IMR-90 (cell line): Measurements from ENCODE around the gene BAHD1. TPM values are rescaled to one million over a fixed set of nuclear protein-coding genes. Genes with fewer than 3 reads are reported as not detected.

Experiments
- ATAC-seq: fragments of 200-7000 bp; cut with Tn5 transposase; 2 replicates; pipeline ENCODE4 v1.9.1; 2020; ENCODE audit warnings: low read depth, mild to moderate bottlenecking, moderate library complexity
- BruUV-seq: library from RNA; stranded (reverse); fragments of 400-500 nt; replicated peaks from 2 replicates; lab custom pipeline; 2021; lab: Mats Ljungman, UMichigan
- CTCF ChIA-PET: fragments of 300-600 bp; formaldehyde crosslinking; extraction: SDS; loops from one replicate; lab custom pipeline; 2021; ENCODE audit warnings: antibody characterized with exemption; lab: Yijun Ruan, JAX
- POLR2A ChIA-PET: fragments of 300-600 bp; sonication (Branson Sonifier 250); formaldehyde crosslinking; loops from one replicate; lab custom pipeline; 2022; ENCODE audit warnings: antibody characterized with exemption; ENCODE audit not compliant: unreplicated experiment; lab: Charles Lee
- DNase-seq: peaks from one replicate; pipeline ENCODE4 v3.0.0; 2013
- H2AFZ ChIP-seq: replicated peaks from 2 replicates; pipeline ENCODE3; 2013; ENCODE audit warnings: low read length, mild to moderate bottlenecking; ENCODE audit not compliant: poor library complexity
- H2AK5ac ChIP-seq: 2 replicates; pipeline ENCODE4 v1.6.1; 2013; ENCODE audit warnings: low read depth, low read length, inconsistent platforms
- H2AK9ac ChIP-seq: replicated peaks from 2 replicates; pipeline ENCODE3; 2013; ENCODE audit warnings: mild to moderate bottlenecking, low read depth, low read length, moderate library complexity; ENCODE audit not compliant: poor library complexity
- H2BK120ac ChIP-seq: 2 replicates; pipeline ENCODE4 v1.6.1; 2013; ENCODE audit warnings: low read depth, low read length, inconsistent platforms
- H2BK15ac ChIP-seq: 3 replicates; pipeline ENCODE4 v1.6.1; 2013; ENCODE audit warnings: low read depth, low read length, inconsistent platforms
- H2BK20ac ChIP-seq: 2 replicates; pipeline ENCODE4 v1.6.1; 2013; ENCODE audit warnings: low read depth, mild to moderate bottlenecking, inconsistent platforms, low read length, moderate library complexity
- H2BK5ac ChIP-seq: 2 replicates; pipeline ENCODE4 v1.6.1; 2013; ENCODE audit warnings: mild to moderate bottlenecking, low read depth, low read length, inconsistent platforms; ENCODE audit not compliant: poor library complexity, severe bottlenecking
- H3K14ac ChIP-seq: replicated peaks from 2 replicates; pipeline ENCODE4 v1.6.1; 2013; ENCODE audit warnings: low read depth, low read length, inconsistent platforms
- H3K18ac ChIP-seq: 2 replicates; pipeline ENCODE4 v1.6.1; 2013; ENCODE audit warnings: low read depth, low read length, control low read depth
- H3K23ac ChIP-seq: 2 replicates; pipeline ENCODE4 v1.6.1; 2013; ENCODE audit warnings: low read depth, low read length, inconsistent platforms
- H3K27ac ChIP-seq: 2 replicates; pipeline ENCODE4 v1.5.1; 2013; ENCODE audit warnings: mild to moderate bottlenecking, control low read depth, low read length; ENCODE audit not compliant: insufficient read depth
- H3K27me3 ChIP-seq: 2 replicates; pipeline ENCODE4 v1.6.1; 2013; ENCODE audit warnings: low read length; ENCODE audit not compliant: control insufficient read depth, insufficient read depth
- H3K36me3 ChIP-seq: 2 replicates; pipeline ENCODE4 v1.6.1; 2013; ENCODE audit warnings: low read length, mixed read lengths; ENCODE audit not compliant: control insufficient read depth, insufficient read depth
- H3K4ac ChIP-seq: 2 replicates; pipeline ENCODE4 v1.6.1; 2013; ENCODE audit warnings: low read depth, low read length, inconsistent platforms
- H3K4me1 ChIP-seq: 2 replicates; pipeline ENCODE4 v1.6.1; 2013; ENCODE audit warnings: low read length, mixed read lengths; ENCODE audit not compliant: control insufficient read depth, insufficient read depth
- H3K4me2 ChIP-seq: 2 replicates; pipeline ENCODE4 v1.6.1; 2013; ENCODE audit warnings: low read depth, mild to moderate bottlenecking, control low read depth, low read length, moderate library complexity
- H3K4me3 ChIP-seq: 2 replicates; pipeline ENCODE4 v1.5.1; 2013; ENCODE audit warnings: low read depth, mild to moderate bottlenecking, control low read depth, low read length, moderate library complexity; ENCODE audit not compliant: insufficient read depth
- H3K56ac ChIP-seq: 2 replicates; pipeline ENCODE4 v1.6.1; 2013; ENCODE audit warnings: low read length, inconsistent platforms; ENCODE audit not compliant: insufficient read depth; ENCODE audit errors: extremely low read depth
- H3K79me1 ChIP-seq, 2 experiments: 2 replicates each; pipeline ENCODE4 v1.6.1; 2013; ENCODE audit warnings: low read length in 2 of 2, inconsistent platforms in 1 of 2, low read depth in 1 of 2
- H3K9ac ChIP-seq: 2 replicates; pipeline ENCODE4 v1.6.1; 2013; ENCODE audit warnings: low read depth, low read length, control low read depth
- H3K9me1 ChIP-seq: 2 replicates; pipeline ENCODE4 v1.6.1; 2013; ENCODE audit warnings: low read length, inconsistent platforms; ENCODE audit not compliant: insufficient read depth
- H3K9me3 ChIP-seq: 2 replicates; pipeline ENCODE4 v1.6.1; 2013; ENCODE audit warnings: low read length; ENCODE audit not compliant: control insufficient read depth, insufficient read depth
- H4K20me1 ChIP-seq: 2 replicates; pipeline ENCODE4 v1.6.1; 2013; ENCODE audit warnings: low read length, inconsistent platforms; ENCODE audit not compliant: insufficient read depth
- H4K5ac ChIP-seq: 2 replicates; pipeline ENCODE4 v1.6.1; 2013; ENCODE audit warnings: mild to moderate bottlenecking, low read depth, low read length, control low read depth
- H4K8ac ChIP-seq, 2 experiments: 2 replicates each; pipeline ENCODE4 v1.6.1; 2013; ENCODE audit warnings: low read depth in 2 of 2, low read length in 2 of 2, control low read depth in 1 of 2, inconsistent platforms in 1 of 2
- H4K91ac ChIP-seq: 2 replicates; pipeline ENCODE4 v1.6.1; 2013; ENCODE audit warnings: low read depth, low read length, inconsistent platforms; ENCODE audit not compliant: insufficient read depth
- BHLHE40 ChIP-seq: fragments of 150-350 bp; IDR thresholded peaks from 2 replicates; pipeline ENCODE4 v1.6.1; 2016; ENCODE audit warnings: mild to moderate bottlenecking, low read depth, low read length
- CEBPB ChIP-seq: IDR thresholded peaks from 2 replicates; pipeline ENCODE4 v1.6.1; 2012; ENCODE audit warnings: low read depth, low read length, improper control_type of control experiment
- CHD1 ChIP-seq: IDR thresholded peaks from 2 replicates; pipeline ENCODE4 v1.6.1; 2012; ENCODE audit warnings: low read depth, low read length, improper control_type of control experiment
- CTCF ChIP-seq: conservative IDR thresholded peaks from 2 replicates; pipeline ENCODE4 v1.5.1; 2012; ENCODE audit warnings: mild to moderate bottlenecking, low read depth, low read length, improper control_type of control experiment
- ELK1 ChIP-seq: fragments of 150-350 bp; IDR thresholded peaks from 2 replicates; pipeline ENCODE4 v1.6.1; 2016; ENCODE audit warnings: low read depth, mild to moderate bottlenecking, low read length, moderate library complexity, borderline replicate concordance
- FOS ChIP-seq: fragments of 150-350 bp; IDR thresholded peaks from 2 replicates; pipeline ENCODE4 v1.6.1; 2016; ENCODE audit warnings: low read depth, low read length
- MAFK ChIP-seq: IDR thresholded peaks from 2 replicates; pipeline ENCODE4 v1.6.1; 2012; ENCODE audit warnings: low read depth, low read length, improper control_type of control experiment
- MAZ ChIP-seq: IDR thresholded peaks from 2 replicates; pipeline ENCODE4 v1.6.1; 2012; ENCODE audit warnings: low read depth, mild to moderate bottlenecking, low read length, improper control_type of control experiment, moderate library complexity, borderline replicate concordance
- MXI1 ChIP-seq: IDR thresholded peaks from 2 replicates; pipeline ENCODE4 v1.6.1; 2012; ENCODE audit warnings: low read depth, mild to moderate bottlenecking, low read length, moderate library complexity, borderline replicate concordance
- NFE2L2 ChIP-seq: fragments of 150-350 bp; IDR thresholded peaks from 2 replicates; pipeline ENCODE4 v1.6.1; 2016; ENCODE audit warnings: low read depth, mild to moderate bottlenecking, low read length
- POLR2A ChIP-seq: IDR thresholded peaks from 2 replicates; pipeline ENCODE4 v1.6.1; 2012; ENCODE audit warnings: mild to moderate bottlenecking, low read depth, low read length
- RAD21 ChIP-seq: IDR thresholded peaks from 2 replicates; pipeline ENCODE4 v1.6.1; 2012; ENCODE audit warnings: low read length, improper control_type of control experiment
- RCOR1 ChIP-seq: IDR thresholded peaks from 2 replicates; pipeline ENCODE4 v1.6.1; 2012; ENCODE audit warnings: mild to moderate bottlenecking, low read length, improper control_type of control experiment; ENCODE audit not compliant: insufficient replicate concordance
- RFX5 ChIP-seq: IDR thresholded peaks from 2 replicates; pipeline ENCODE4 v1.8.0; 2012; ENCODE audit warnings: low read depth, mild to moderate bottlenecking, low read length, moderate library complexity
- SMC3 ChIP-seq: fragments of 150-350 bp; IDR thresholded peaks from 2 replicates; pipeline ENCODE4 v1.6.1; 2016; ENCODE audit warnings: low read depth, mild to moderate bottlenecking, antibody characterized with exemption, low read length, moderate library complexity
- USF2 ChIP-seq: fragments of 150-350 bp; IDR thresholded peaks from 2 replicates; pipeline ENCODE4 v1.6.1; 2017; ENCODE audit warnings: mild to moderate bottlenecking, antibody characterized with exemption, low read length, low read depth
- WGBS, 2 experiments: methylation state at CpG; one replicate each; pipeline versions ENCODE4 v1.1.5 to v1.1.7; 2013; ENCODE audit warnings: missing lambda C conversion rate in 2 of 2; ENCODE audit not compliant: insufficient read length in 1 of 2; ENCODE audit errors: extremely low coverage in 2 of 2; 5-methylcytosine and 5-hydroxymethylcytosine counted together
- dilution Hi-C: fragments of 300-500 bp; cut with HindIII; formaldehyde crosslinking; loops from one replicate; pipeline ENCODE4 v1.14.3; 2018; ENCODE audit warnings: low sequenced_read_pairs; ENCODE audit not compliant: unreplicated experiment
- in situ Hi-C: fragments of 300-500 bp; cut with MboI; formaldehyde crosslinking; loops from 3 replicates; pipeline ENCODE4 v1.14.3; 2019; ENCODE audit warnings: low sequenced_read_pairs, inconsistent platforms, mixed read lengths
- intact Hi-C: fragments of 100-400 bp; cut with micrococcal nuclease; formaldehyde crosslinking; loops from 2 replicates; pipeline ENCODE4 v1.10.0; 2022
- polyA plus RNA-seq, 3 experiments: library from polyadenylated mRNA; depleted of rRNA; stranded (reverse); fragments of >200 nt; gene quantifications; 2 replicates each; pipeline ENCODE4 v1.2.3, GENCODE V29; 2012; ENCODE audit warnings: low replicate concordance in 1 of 3
- total RNA-seq: library from RNA; depleted of rRNA; stranded (reverse); fragments of >200 nt; gene quantifications from 2 replicates; pipeline ENCODE4 v1.2.3, GENCODE V29; 2012

Gene BAHD1
- total and polyA plus RNA-seq, 2 of the 4 experiments (the other 2 are of a cell fraction): 3.0 to 8.7 TPM

GRCh38 chr15:40415226-40415625, 25.5 kb upstream of the BAHD1 start:
- intact Hi-C loops (no loop called here), dilution Hi-C loops (no loop called here), in situ Hi-C loops (no loop called here)
- Histone ChIP-seq H3K18ac (no peak overlapping the region), H3K4ac (no peak overlapping the region), H3K4me2 (no peak overlapping the region), H3K4me3 (no peak overlapping the region), H3K36me3 (peaks cover 62% of the 10 kb centered on the region), H3K79me1 (peaks cover 0 to 10% of the 10 kb centered on the region in 2 experiments; a peak in 2 of 4 replicates), H3K4me1 (no peaks in the 10 kb centered on the region), H3K27ac (no peak overlapping the region), H2AFZ (no peak overlapping the region), H3K9me1 (no peaks in the 10 kb centered on the region), H3K9me3 (no peaks in the 10 kb centered on the region), H4K8ac (no peak overlapping the region), H3K14ac (no peak overlapping the region), H4K5ac (no peak overlapping the region), H3K27me3 (no peaks in the 10 kb centered on the region), H2BK15ac (no peak overlapping the region), H2AK9ac (no peak overlapping the region), H2AK5ac (no peak overlapping the region), H4K91ac (no peak overlapping the region), H2BK20ac (no peak overlapping the region), H3K9ac (no peak overlapping the region), H2BK120ac (no peak overlapping the region), H3K23ac (no peak overlapping the region), H4K20me1 (no peaks in the 10 kb centered on the region), H2BK5ac (no peak overlapping the region), H3K56ac (no peak overlapping the region)
- ChIA-PET POLR2A (no interaction called here), CTCF (no interaction called here)
- 100% methylated on average over 5 of the region's 10 CpGs; no CpG with 5 or more reads in 1 of the 2 experiments for WGBS, 2 experiments
- TF ChIP-seq POLR2A: no peak
- no peak for TF ChIP-seq MAZ
- no peak for TF ChIP-seq ELK1
- no peak for TF ChIP-seq FOS
- TF ChIP-seq CHD1: no peak
- no peak for TF ChIP-seq NFE2L2
- no peak for TF ChIP-seq RFX5
- no peak for TF ChIP-seq RCOR1
- TF ChIP-seq CEBPB: no peak
- TF ChIP-seq BHLHE40: no peak
- TF ChIP-seq MAFK: no peak
- TF ChIP-seq SMC3: no peak
- TF ChIP-seq CTCF: no peak
- TF ChIP-seq RAD21: no peak
- no peak for TF ChIP-seq MXI1
- TF ChIP-seq USF2: no peak
- no TSS peak for BruUV-seq
- ATAC-seq: no peak
- DNase-seq: no peak
